ENCODE results near the gene CTRB1. TPM values are rescaled to one million over a fixed set of nuclear protein-coding genes. Genes with fewer than 3 reads are reported as not detected.

The CTRB1 gene
- total RNA-seq, 2 donors from 2014 or later = 14,932 to 20,352 TPM

DNA sequence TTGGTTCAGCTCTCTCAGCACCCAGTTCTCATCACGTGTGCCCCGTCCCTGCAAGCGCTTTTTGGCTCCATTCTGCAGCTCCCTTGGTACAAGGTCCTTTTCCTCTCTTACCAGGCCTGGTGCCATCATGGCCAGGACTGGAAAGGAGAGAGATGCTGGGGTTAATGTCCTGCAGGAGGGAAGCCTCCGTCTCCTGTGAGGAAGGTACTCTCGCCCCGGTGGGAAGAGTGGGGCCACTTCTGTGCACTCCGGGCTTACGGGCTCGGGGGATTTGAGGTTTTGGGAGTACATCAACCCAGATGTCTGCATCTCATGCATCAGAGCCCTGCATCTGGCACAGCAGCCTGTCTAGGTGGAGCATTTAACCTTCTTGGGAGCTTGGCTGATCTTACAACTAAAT lies 22.0 kb upstream of the CTRB1 start:
- Histone ChIP-seq H3K27me3 (no peaks in the 10 kb centered on the region), H3K4me3 (no peak overlapping the region), H3K27ac (no peak overlapping the region), H3K4me1 (no peaks in the 10 kb centered on the region), H3K36me3 (replicated peaks in 1 of 2; ENCODE audit: insufficient read depth in 1 of 2, low read depth in 2 of 2) (no peaks in the 10 kb centered on the region), H3K9me3 (no peaks in the 10 kb centered on the region)
- no peak for DNase-seq
- 61 to 73% methylated on average over 8 to 9 of the region's 9 CpGs for WGBS, 2 donors
- intact Hi-C loops (cut with DNase I) = loop anchor here (5.0 kb wide), 1 partner anchor 190 kb away; no protein-coding TSS in a partner anchor
- TF ChIP-seq CTCF (IDR thresholded peaks at IDR 0.05) (no peak), POLR2A (IDR thresholded peaks at IDR 0.05) (no peak)
- ATAC-seq = no peak

GRCh38 chr16:75197522-75198134 lies 21.2 kb upstream of the CTRB1 start:
- intact Hi-C loops (cut with DNase I) = loop anchor here (5.0 kb wide), 1 partner anchor 190 kb away; no protein-coding TSS in a partner anchor
- TF ChIP-seq CTCF (IDR thresholded peaks at IDR 0.05) (no peak), POLR2A (IDR thresholded peaks at IDR 0.05) (no peak)
- WGBS, 2 donors = 49 to 50% methylated on average over 14 of the region's 14 CpGs
- no peaks in the 10 kb centered on the region for H3K36me3 ChIP-seq (replicated peaks in 1 of 2; ENCODE audit: insufficient read depth in 1 of 2, low read depth in 2 of 2)
- H3K9me3 ChIP-seq = no peaks in the 10 kb centered on the region
- no peak overlapping the region for H3K4me3 ChIP-seq
- H3K27ac ChIP-seq = peak overlapping the region in 2 of 4 donors; percentile 24
- no peaks in the 10 kb centered on the region for H3K4me1 ChIP-seq
- H3K27me3 ChIP-seq = no peaks in the 10 kb centered on the region
- ATAC-seq = no peak
- DNase-seq = peak in 2 of 4 donors; percentile 23 to 34

- no peak for ATAC-seq
- TF ChIP-seq POLR2A (IDR thresholded peaks at IDR 0.05) = peak; percentile 36 to 64 (median 40)
- no peak for TF ChIP-seq CTCF (IDR thresholded peaks at IDR 0.05)
- H3K27ac ChIP-seq = peak overlapping the region in 2 of 4 donors; percentile 24
- peak in 3 of 4 donors; percentile 57 to 62 (median 58) for DNase-seq
- no peaks in the 10 kb centered on the region for H3K4me1 ChIP-seq
- no peaks in the 10 kb centered on the region for H3K27me3 ChIP-seq
- 28 to 29% methylated on average over 14 to 18 of the region's 18 CpGs for WGBS, 2 donors
- H3K36me3 ChIP-seq (replicated peaks in 1 of 2; ENCODE audit: insufficient read depth in 1 of 2, low read depth in 2 of 2) = no peaks in the 10 kb centered on the region
- intact Hi-C loops (cut with DNase I) = loop anchor here (5.0 kb wide), 1 partner anchor 189 kb away; no protein-coding TSS in a partner anchor
- no peak overlapping the region for H3K4me3 ChIP-seq
- H3K9me3 ChIP-seq = no peaks in the 10 kb centered on the region
Observed at GRCh38 chr16:75198135-75198600, 20.6 kb upstream of the CTRB1 start.

DNA sequence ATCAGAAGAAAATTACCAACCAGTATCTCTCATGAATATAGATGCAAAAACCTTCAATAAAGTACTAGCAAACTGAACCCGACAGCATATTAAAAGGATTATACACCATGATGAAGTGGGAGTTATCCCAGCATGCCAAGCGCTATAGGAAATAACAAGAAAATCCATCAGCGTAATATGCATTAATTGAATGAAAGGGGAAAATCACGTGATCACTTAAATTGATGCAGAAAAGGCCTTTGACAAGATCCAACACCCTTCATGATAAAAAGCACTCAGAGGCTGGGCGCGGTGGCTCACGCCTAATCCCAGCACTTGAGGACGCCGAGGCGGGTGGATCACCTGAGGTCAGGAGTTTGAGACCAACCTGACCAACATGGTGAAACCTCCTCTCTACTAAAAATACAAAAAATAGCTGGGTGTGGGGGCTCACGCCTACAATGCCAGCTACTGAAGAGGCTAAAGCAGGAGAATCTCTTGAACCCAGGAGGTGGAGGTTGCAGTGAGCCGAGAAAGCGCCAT lies 16.7 kb upstream of the CTRB1 start:
- ATAC-seq = no peak
- peak in 3 of 4 donors; percentile 35 to 50 (median 39) for DNase-seq
- no peak for TF ChIP-seq CTCF (IDR thresholded peaks at IDR 0.05)
- no peak for TF ChIP-seq POLR2A (IDR thresholded peaks at IDR 0.05)
- Histone ChIP-seq H3K27ac (peak overlapping the region in 2 of 4 donors; percentile 45 to 69), H3K4me1 (peaks cover 10% of the 10 kb centered on the region), H3K36me3 (replicated peaks in 1 of 2; ENCODE audit: insufficient read depth in 1 of 2, low read depth in 2 of 2) (no peaks in the 10 kb centered on the region), H3K9me3 (no peaks in the 10 kb centered on the region), H3K4me3 (no peak overlapping the region), H3K27me3 (no peaks in the 10 kb centered on the region)
- intact Hi-C loops (cut with DNase I) = no loop called here
- 89 to 91% methylated on average over 13 of the region's 13 CpGs for WGBS, 2 donors
